ENCODE results near the gene UNC13D. TPM values are rescaled to one million over a fixed set of nuclear protein-coding genes. Genes with fewer than 3 reads are reported as not detected.

The UNC13D gene
- total and polyA plus RNA-seq, 9 of the 15 experiments (the other 6 are each of a cell fraction or from before 2014, with no cell fraction given): 0.86 to 244 (median 69.2) TPM

GRCh38 chr17:75803883-75804282, 40.3 kb downstream of the UNC13D start (continued):
- TF ChIP-seq, protein P1, sequence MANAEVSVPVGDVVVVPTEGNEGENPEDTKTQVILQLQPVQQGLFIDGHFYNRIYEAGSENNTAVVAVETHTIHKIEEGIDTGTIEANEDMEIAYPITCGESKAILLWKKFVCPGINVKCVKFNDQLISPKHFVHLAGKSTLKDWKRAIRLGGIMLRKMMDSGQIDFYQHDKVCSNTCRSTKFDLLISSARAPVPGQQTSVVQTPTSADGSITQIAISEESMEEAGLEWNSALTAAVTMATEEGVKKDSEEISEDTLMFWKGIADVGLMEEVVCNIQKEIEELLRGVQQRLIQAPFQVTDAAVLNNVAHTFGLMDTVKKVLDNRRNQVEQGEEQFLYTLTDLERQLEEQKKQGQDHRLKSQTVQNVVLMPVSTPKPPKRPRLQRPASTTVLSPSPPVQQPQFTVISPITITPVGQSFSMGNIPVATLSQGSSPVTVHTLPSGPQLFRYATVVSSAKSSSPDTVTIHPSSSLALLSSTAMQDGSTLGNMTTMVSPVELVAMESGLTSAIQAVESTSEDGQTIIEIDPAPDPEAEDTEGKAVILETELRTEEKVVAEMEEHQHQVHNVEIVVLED (CRISPR knock-in tag; IDR thresholded peaks at IDR 0.05): no peak
- no peak for TF ChIP-seq ZNF77 (CRISPR knock-in tag; IDR thresholded peaks at IDR 0.05)
- TF ChIP-seq, protein P2, sequence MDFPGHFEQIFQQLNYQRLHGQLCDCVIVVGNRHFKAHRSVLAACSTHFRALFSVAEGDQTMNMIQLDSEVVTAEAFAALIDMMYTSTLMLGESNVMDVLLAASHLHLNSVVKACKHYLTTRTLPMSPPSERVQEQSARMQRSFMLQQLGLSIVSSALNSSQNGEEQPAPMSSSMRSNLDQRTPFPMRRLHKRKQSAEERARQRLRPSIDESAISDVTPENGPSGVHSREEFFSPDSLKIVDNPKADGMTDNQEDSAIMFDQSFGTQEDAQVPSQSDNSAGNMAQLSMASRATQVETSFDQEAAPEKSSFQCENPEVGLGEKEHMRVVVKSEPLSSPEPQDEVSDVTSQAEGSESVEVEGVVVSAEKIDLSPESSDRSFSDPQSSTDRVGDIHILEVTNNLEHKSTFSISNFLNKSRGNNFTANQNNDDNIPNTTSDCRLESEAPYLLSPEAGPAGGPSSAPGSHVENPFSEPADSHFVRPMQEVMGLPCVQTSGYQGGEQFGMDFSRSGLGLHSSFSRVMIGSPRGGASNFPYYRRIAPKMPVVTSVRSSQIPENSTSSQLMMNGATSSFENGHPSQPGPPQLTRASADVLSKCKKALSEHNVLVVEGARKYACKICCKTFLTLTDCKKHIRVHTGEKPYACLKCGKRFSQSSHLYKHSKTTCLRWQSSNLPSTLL (IDR thresholded peaks at IDR 0.05): no peak

- in situ Hi-C loops (cut with MboI) (no loop called here), intact Hi-C loops (cut with micrococcal nuclease) (no loop called here)
- H3K4me2 ChIP-seq (ENCODE audit: insufficient read depth, low read length): no peak overlapping the region
- no peak for ATAC-seq
- H3K9me3 ChIP-seq (replicated peaks; ENCODE audit: control insufficient read depth, insufficient read depth, low read depth, low read length): no peaks in the 10 kb centered on the region
- CTCF ChIA-PET (ENCODE audit: low intra/inter-chr PET ratio): no interaction called here
- BruUV-seq (replicated peaks): no TSS peak
- no peaks in the 10 kb centered on the region for H3K9me1 ChIP-seq (ENCODE audit: control insufficient read depth, insufficient read depth, low read length)
- 89% methylated on average over 4 of the region's 4 CpGs for WGBS (ENCODE audit: insufficient coverage, low coverage, missing lambda C conversion rate)
- no peak overlapping the region for H3K9ac ChIP-seq (ENCODE audit: insufficient read depth in 1 of 2, low read depth in 2 of 2, low read length in 2 of 2)
- no peak overlapping the region for H3K4me3 ChIP-seq
- no peaks in the 10 kb centered on the region for H4K20me1 ChIP-seq (replicated peaks; ENCODE audit: control insufficient read depth, insufficient read depth, low read length)
- H3K4me1 ChIP-seq (replicated peaks in 1 of 2; ENCODE audit: control insufficient read depth in 2 of 2, insufficient read depth in 2 of 2, low read length in 2 of 2): no peaks in the 10 kb centered on the region; a peak in 1 of 5 replicates
- no peak for FAIRE-seq
- H3K36me3 ChIP-seq (ENCODE audit: control insufficient read depth, insufficient read depth, low read length): peaks cover 34% of the 10 kb centered on the region; the same call in 2 of the 3 replicates
- 0 out of 3 replicates have a peak, but pooled peaks cover 7% of the 10 kb centered on the region for H3K79me2 ChIP-seq (ENCODE audit: control insufficient read depth, insufficient read depth, low read length)
- POLR2A ChIA-PET: interaction anchor here (0.6 to 6.5 kb wide), 9 partner anchors 9 to 57 kb away, joined by 3 to 62 read pairs (median 8); partner anchors contain the start of gene UNK
- no peak overlapping the region for H3K27ac ChIP-seq (ENCODE audit: extremely low read depth, low read depth, low read length)
- no peaks in the 10 kb centered on the region for H3K27me3 ChIP-seq (ENCODE audit: control insufficient read depth in 2 of 2, insufficient read depth in 2 of 2, low read length in 2 of 2)
- no peak overlapping the region for H2AFZ ChIP-seq (ENCODE audit: low read depth, low read length)
- TF ChIP-seq TAF9B (IDR thresholded peaks at IDR 0.05; ENCODE audit: partially characterized antibody) (no peak), MAFF (IDR thresholded peaks at IDR 0.05; ENCODE audit: low read length) (no peak), GABPB1 (CRISPR knock-in tag; IDR thresholded peaks at IDR 0.05) (no peak), KAT7 (CRISPR knock-in tag; IDR thresholded peaks at IDR 0.05; ENCODE audit: borderline replicate concordance) (no peak), CCNT2 (IDR thresholded peaks at IDR 0.05; ENCODE audit: borderline replicate concordance, extremely low read depth, insufficient read length, low read depth, low read length) (no peak), MTA2 (IDR thresholded peaks at IDR 0.05; ENCODE audit: low read depth) (no peak), E4F1 (CRISPR knock-in tag; IDR thresholded peaks at IDR 0.05; ENCODE audit: borderline replicate concordance) (no peak), ZBTB17 (CRISPR knock-in tag; IDR thresholded peaks at IDR 0.05) (no peak)
- TF ChIP-seq, protein P3, sequence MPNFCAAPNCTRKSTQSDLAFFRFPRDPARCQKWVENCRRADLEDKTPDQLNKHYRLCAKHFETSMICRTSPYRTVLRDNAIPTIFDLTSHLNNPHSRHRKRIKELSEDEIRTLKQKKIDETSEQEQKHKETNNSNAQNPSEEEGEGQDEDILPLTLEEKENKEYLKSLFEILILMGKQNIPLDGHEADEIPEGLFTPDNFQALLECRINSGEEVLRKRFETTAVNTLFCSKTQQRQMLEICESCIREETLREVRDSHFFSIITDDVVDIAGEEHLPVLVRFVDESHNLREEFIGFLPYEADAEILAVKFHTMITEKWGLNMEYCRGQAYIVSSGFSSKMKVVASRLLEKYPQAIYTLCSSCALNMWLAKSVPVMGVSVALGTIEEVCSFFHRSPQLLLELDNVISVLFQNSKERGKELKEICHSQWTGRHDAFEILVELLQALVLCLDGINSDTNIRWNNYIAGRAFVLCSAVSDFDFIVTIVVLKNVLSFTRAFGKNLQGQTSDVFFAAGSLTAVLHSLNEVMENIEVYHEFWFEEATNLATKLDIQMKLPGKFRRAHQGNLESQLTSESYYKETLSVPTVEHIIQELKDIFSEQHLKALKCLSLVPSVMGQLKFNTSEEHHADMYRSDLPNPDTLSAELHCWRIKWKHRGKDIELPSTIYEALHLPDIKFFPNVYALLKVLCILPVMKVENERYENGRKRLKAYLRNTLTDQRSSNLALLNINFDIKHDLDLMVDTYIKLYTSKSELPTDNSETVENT (CRISPR knock-in tag; IDR thresholded peaks at IDR 0.05): no peak
- DNase-seq (ENCODE audit: extremely low read depth in 1 of 4, low spot score in 3 of 4): peak in 1 of 4 experiments; percentile 27
These were observed 44.8 kb downstream of the UNC13D start for GRCh38 chr17:75799402-75799801.
